RPMI7951 (cell line): ENCODE data around the gene LSP1. TPM values are rescaled to one million over a fixed set of nuclear protein-coding genes. Genes with fewer than 3 reads are reported as not detected.
A peak's percentile ranks its signal among the peaks of the same experiment; 100 is the strongest.

Experiments used
- DNase-seq: peaks from one replicate; pipeline ENCODE4 v3.0.0-alpha.2; 2012; ENCODE audit warnings: low read depth
- total RNA-seq: library from RNA; depleted of rRNA; stranded (reverse); fragments of >200 nt; shearing (Covaris generic); gene quantifications from 2 replicates; pipeline ENCODE4 v1.2.3, GENCODE V29; 2014

Gene LSP1
- total RNA-seq, 1 experiment from 2014 or later = 3.8 TPM

DNA sequence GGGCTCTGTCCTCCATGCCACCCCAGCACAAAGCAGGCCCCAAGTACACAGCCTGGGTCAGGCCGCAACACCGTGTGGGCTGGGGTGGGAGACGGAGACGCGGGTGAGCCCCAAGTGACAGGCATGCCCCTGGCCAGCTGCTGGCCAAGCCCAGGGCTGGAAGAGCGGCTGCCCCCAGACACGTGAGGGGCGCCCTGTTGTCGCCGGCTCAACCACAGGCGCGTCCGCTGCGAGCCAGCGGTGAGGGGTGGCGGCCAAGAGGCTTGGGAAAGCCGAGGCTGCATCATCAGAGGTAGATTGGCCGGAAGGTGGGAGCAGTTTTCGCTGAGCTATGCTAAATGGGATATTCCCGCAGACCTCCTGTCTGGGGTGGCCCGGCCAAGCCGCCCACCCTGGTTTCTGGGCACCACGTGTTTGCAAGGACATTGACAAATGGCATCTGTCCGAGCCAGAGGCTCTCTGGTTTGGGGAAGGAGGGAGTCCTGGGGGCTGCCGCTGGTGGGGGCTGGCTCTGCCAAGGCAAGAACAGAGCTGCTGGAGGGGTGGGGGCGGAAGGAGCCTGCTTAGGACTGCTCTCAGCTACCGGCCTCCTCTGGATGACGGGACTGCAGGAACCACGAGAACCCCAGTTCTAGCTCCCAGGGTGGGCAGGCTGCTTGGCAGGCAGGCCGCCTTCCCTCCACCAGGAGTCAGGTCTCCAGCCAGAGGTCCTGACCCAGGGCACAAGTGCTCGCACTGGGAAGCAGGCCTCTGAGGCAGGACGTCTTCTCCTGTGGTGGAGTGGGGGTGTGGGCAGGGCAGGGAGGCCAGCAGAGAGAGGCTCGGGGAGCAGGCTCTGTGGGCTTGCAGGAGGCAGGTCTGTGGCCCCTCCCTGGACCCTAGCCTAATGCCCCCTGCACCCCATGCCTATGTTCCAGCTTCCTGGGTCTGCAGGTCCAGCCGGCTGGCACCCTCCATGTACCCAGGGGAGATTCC lies 38.3 kb downstream of the LSP1 start:
- DNase-seq = peak; percentile 20

- no peak for DNase-seq
These were observed 38.9 kb downstream of the LSP1 start, which contains the start of gene PRR33 for GRCh38 chr11:1891831-1892115. TSS of gene PRR33 (minus strand) at chr11:1891895. CDS start at chr11:1890584, 1,311 bp downstream.

DNA sequence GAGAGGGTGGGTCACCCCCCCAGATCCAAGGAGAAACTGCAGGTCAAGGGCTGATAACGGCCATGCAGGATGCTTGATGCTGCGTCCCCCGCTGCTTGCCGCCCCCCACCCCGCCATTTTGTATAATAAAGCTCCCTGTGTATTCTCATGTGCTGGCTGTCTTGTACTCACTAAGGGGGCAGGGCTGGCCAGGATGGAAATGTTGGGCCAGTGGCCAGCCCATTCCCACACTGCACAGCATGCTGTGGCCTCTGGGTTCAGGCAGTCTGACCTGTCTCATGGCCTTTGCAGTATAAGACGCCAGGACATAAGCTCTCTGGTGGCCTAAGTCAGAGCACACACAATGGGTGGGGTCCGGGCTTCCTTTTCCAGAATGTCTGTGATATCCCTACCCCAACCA lies 39.2 kb downstream of the LSP1 start:
- DNase-seq = no peak

DNA sequence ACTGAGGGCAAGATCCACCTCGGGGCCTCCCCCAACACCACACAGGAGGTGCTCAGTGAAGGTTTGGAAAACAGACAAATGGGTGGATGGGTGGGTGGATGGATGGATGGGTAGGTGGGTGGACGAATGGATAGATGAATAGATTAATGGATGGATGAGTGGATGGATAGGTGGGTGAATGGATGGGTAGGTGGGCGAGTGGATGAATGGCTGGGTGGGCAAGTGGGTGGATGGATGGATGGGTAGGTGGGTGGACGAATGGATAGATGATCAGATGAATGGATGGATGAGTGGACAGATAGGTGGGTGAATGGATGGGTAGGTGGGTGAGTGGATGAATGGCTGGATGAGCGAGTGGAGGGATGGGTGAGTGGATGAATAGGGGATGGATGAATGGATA lies 39.7 kb downstream of the LSP1 start:
- DNase-seq = no peak

DNA sequence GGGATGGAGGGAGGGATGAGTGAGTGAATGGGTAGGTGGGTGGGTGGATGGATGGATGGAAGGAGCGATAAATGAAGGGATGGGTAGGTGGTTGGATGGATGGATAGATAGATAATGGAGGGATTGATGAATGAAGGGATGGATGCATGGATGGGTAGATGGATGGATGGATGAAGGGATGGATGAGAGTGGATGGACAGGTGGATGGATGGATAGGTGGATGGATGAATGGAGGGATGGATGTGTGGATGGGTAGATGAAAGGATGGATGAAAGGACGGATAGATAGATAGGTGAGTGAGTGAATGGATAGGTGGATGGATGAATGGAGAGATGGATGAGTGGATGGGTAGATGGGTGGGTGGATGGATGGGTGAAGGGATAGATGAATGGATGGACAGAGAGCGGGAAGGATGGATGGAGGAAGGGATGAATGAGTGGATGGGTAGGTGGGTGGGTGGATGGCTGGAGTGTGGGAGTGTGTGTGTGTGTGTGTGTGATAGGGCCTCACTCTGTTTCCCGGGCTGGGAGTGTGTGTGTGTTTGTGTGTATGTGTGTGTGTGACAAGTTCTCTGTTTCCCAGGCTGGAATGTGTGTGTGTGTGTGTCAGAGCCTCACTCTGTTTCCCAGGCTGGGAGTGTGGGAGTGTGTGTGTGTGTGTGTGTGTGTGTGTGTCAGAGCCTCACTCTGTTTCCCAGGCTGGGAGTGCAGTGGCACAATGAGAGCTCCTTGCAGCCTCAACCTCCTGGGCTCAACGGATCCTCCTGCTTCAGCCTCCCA lies 40.9 kb downstream of the LSP1 start:
- no peak for DNase-seq

GRCh38 chr11:1894759-1895158 lies 41.9 kb downstream of the LSP1 start:
- DNase-seq = no peak

DNA sequence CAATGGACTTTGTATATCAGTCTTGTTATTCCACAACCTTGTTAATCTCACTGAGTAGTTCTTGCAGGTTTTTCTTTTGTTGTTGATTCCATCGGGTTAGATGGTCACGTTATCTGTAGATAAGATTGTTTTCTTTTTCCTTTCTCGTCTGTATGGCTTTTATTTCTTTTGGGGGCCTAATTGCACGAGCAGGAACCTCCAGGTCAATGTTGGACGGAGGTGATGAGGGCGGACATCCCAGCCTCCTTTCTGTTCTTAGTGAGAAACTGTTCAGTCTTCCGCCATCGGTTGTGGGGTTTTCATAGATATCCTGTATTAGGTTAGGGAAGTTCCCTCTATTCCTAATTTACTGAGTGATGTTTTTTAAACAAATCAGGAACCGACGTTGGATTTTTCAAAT lies 43.6 kb downstream of the LSP1 start:
- no peak for DNase-seq

GRCh38 chr11:1896923-1897322 lies 44.0 kb downstream of the LSP1 start:
- no peak for DNase-seq

- DNase-seq = no peak
These were observed 46.2 kb downstream of the LSP1 start for GRCh38 chr11:1899090-1899489.

- DNase-seq = no peak
These were observed 46.8 kb downstream of the LSP1 start for GRCh38 chr11:1899686-1900085.

DNA sequence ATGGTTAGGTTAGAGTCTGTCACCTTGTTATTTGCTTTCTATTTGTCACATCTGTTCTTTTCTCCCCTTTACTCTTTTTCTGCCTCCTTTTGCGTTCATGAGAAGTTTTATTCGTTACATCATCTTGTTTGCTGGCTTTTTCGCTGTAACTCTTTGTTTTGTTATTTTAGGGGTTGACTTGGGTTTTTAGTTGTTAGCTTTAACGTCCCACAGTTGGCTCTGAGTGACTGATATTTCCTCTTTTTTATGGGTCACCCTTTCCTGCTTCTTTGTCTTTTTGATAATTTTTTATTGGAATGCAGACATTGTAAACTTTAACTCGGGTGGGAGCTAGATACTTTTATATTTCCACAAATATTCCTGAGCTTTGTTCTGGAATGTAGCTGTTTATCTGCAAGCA lies 53.3 kb downstream of the LSP1 start:
- no peak for DNase-seq

DNA sequence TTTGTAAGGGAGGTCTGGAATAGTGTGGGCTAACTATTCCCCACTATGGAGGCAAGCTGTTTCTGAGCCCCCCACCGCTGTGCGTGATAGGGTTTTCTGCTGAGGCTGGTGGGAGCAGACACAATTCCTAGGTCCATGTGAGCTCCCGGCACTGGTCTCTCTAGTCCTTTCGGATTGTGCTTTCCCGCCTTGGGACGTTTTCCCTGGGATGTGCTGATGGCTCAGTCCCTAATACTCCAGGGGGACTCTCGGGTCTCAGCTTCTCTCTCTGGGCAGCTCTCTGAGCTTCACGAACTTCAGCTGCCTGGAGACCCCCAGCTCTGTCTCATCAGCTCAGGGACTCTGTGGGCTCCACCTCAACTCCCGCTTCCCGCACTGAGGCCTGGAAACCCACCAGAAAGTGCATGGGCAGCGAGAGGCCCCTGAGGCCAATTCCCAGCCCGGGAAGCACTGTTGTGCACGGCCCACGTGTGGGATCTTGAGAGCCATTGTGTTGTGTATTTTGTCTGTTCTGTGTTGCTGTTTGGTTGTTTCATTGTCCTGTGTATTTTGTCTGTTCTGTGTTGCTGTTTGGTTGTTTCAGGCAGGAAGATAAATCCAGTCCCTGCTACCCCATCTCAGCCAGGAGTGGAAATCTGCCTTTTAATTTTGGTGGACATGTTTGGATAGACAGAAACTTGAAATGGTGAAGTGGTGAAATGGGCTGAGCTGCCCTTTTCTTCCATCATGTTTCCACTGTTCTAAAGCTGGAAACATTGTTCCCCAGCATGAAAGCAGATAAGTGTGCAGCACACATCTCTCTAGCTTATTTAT lies 53.9 kb downstream of the LSP1 start:
- no peak for DNase-seq

DNA sequence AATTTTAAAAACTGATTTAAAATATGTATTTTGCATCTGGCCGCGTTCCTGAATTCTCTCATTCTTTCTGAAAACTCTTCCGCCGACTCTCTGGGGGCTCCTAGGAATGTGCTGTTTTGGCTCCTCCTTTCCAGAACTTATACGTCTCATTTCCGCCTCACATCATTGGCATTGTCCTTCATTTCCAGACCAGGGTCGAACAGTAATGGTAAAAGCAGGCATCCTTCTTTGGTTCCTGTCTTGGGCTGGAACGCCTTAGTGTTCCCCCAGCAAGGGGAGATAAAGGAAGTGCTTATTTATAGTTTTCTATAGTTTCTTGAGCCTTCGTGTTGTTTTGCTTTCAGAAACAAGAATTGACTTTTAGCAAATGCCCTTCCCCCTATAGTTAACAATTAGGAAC lies 55.7 kb downstream of the LSP1 start:
- no peak for DNase-seq

GRCh38 chr11:1909524-1909923 lies 56.6 kb downstream of the LSP1 start:
- no peak for DNase-seq

DNA sequence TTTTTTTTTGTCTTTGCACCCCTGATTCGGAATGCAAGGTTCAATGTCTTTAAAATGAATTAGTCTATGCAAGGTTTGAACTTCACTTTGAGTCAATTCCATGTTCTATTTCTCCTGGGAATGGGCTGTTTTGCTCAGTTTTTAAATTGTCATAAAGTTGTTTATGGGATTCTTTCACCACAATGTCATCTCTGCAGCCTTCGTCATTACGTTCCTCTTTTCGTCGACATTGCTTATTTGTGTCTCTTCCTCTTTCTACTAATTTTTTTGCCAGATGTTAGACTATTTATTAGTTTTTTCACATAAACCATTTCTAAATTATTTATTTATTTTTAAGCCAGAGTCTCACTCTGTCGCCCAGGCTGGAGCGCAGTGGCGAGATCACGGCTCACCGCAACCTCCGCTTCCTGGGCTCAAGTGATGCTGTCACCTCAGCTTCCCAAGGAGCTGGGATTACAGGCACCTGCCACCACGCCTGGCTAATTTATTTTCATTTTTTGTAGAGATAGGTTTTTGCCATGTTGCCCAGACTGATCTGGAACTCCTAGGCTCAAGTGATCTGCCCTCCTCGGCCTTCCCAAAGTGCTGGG lies 59.5 kb downstream of the LSP1 start:
- no peak for DNase-seq

DNA sequence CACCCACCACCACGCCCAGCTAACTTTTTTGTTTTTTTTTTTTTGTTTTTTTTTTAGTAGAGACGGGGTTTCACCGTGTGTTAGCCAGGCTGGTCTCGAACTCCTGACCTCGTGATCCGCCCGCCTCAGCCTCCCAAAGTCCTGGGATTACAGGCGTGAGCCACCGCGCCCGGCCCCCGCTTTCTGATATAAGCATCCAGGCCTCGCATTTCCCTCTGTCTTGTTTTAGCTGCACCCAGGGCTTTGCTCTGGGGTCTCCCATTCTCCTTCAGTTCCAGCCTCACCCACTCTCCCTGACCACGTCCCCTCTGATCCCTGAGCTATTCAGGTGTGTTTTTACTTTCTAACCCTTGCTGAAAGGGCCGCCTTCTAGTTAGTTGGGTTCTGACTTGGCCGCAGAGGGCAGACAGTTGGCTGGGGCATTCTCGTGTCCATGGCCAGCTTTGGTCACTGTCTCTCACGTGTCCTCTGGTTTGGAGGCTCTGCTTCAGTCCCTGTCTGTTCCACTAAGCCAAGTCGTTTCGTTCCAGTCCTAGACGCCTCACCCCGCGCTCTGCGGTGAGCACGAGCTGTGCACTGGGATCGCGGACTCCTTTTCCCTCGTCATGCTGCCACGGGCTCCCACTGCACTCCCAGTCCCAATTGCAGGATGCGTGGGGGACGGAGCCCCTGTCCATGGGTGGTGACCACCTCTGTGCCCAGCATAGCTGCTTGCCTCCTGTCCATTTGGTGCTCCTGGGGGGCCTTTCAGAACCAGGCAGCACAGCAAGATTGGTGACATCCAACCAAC lies 60.6 kb downstream of the LSP1 start:
- no peak for DNase-seq

GRCh38 chr11:1915795-1916131 lies 62.9 kb downstream of the LSP1 start:
- no peak for DNase-seq

GRCh38 chr11:1916132-1916985 lies 63.5 kb downstream of the LSP1 start:
- DNase-seq = no peak

DNA sequence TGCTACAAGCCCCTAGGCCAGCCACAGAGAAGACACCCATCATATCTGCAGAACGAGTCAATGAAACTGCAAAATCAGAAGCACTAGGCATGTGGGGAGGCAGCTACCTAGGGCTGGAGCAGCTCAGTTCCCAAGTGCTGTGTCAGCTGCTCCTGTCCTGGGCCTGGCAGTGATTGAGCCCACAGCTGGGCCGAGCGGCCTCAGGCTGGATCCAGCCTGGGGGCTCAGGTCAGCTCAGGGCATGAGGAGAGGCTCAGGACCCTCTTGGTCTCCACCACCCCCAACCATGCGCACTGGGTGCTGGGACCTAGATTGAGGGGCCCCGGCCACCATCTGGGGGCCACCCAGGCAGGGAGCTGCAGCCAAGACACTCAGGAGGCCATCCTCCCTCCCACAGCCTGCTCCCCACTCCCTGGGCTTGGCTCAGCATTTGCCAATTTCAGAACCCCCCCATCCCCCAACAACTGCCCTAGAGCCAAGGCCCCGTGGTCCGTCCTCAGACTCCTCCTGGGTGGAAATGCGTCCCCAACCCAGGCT lies 64.2 kb downstream of the LSP1 start:
- no peak for DNase-seq
